Rectal smooth muscle tissue (tissue), 1 donor: ENCODE results near the gene ENGASE.

Experiments
- H3K27ac ChIP-seq: one replicate; pipeline ENCODE4 v1.7.0; 2013; ENCODE audit warnings: low read depth, low read length, inconsistent platforms
- H3K27me3 ChIP-seq: one replicate; pipeline ENCODE4 v1.7.0; 2013; ENCODE audit warnings: low read length; ENCODE audit not compliant: control insufficient read depth, insufficient read depth
- H3K36me3 ChIP-seq: one replicate; pipeline ENCODE4 v1.7.0; 2013; ENCODE audit warnings: low read length; ENCODE audit not compliant: control insufficient read depth, insufficient read depth
- H3K4me1 ChIP-seq: one replicate; pipeline ENCODE4 v1.7.0; 2013; ENCODE audit warnings: low read length; ENCODE audit not compliant: control insufficient read depth, insufficient read depth
- H3K4me3 ChIP-seq: one replicate; pipeline ENCODE4 v1.7.0; 2013; ENCODE audit warnings: low read length
- H3K9ac ChIP-seq: one replicate; pipeline ENCODE4 v1.7.0; 2013; ENCODE audit warnings: low read length

ENGASE gene

GRCh38 chr17:79098282-79098867, 23.8 kb downstream of the ENGASE start:
- no peak overlapping the region for H3K4me3 ChIP-seq
- H3K9ac ChIP-seq, result no peak overlapping the region
- no peak overlapping the region for H3K27ac ChIP-seq
- H3K4me1 ChIP-seq, result peaks cover 4% of the 10 kb centered on the region
- H3K27me3 ChIP-seq, result peaks cover 15% of the 10 kb centered on the region
- H3K36me3 ChIP-seq, result no peaks in the 10 kb centered on the region

- Histone ChIP-seq H3K36me3 (no peaks in the 10 kb centered on the region), H3K4me3 (no peak overlapping the region), H3K4me1 (peaks cover 4% of the 10 kb centered on the region), H3K9ac (no peak overlapping the region), H3K27ac (no peak overlapping the region), H3K27me3 (peaks cover 14% of the 10 kb centered on the region)
These were observed 25.8 kb downstream of the ENGASE start for GRCh38 chr17:79100405-79100804.

- peaks cover 8% of the 10 kb centered on the region for H3K27me3 ChIP-seq
- no peak overlapping the region for H3K27ac ChIP-seq
- no peaks in the 10 kb centered on the region for H3K36me3 ChIP-seq
- H3K4me1 ChIP-seq, result peaks cover 4% of the 10 kb centered on the region
- H3K9ac ChIP-seq, result no peak overlapping the region
- H3K4me3 ChIP-seq, result no peak overlapping the region
These were observed 26.6 kb downstream of the ENGASE start for GRCh38 chr17:79101111-79101673.

- Histone ChIP-seq H3K9ac (no peak overlapping the region), H3K4me3 (no peak overlapping the region), H3K4me1 (peaks cover 4% of the 10 kb centered on the region), H3K27ac (no peak overlapping the region), H3K36me3 (no peaks in the 10 kb centered on the region), H3K27me3 (peaks cover 8% of the 10 kb centered on the region)
These were observed 27.6 kb downstream of the ENGASE start for GRCh38 chr17:79102214-79102613.

- no peak overlapping the region for H3K9ac ChIP-seq
- peaks cover 3% of the 10 kb centered on the region for H3K27me3 ChIP-seq
- H3K4me1 ChIP-seq, result no peaks in the 10 kb centered on the region
- no peak overlapping the region for H3K27ac ChIP-seq
- no peaks in the 10 kb centered on the region for H3K36me3 ChIP-seq
- H3K4me3 ChIP-seq, result no peak overlapping the region
These were observed 30.4 kb downstream of the ENGASE start for GRCh38 chr17:79104898-79105600.

GRCh38 chr17:79105937-79106336, 31.3 kb downstream of the ENGASE start:
- Histone ChIP-seq H3K27me3 (peaks cover 3% of the 10 kb centered on the region), H3K4me3 (no peak overlapping the region), H3K36me3 (no peaks in the 10 kb centered on the region)

GRCh38 chr17:79106958-79107357, 32.3 kb downstream of the ENGASE start:
- H3K9ac ChIP-seq, result no peak overlapping the region
- H3K4me3 ChIP-seq, result no peak overlapping the region
- H3K36me3 ChIP-seq, result no peaks in the 10 kb centered on the region
- no peaks in the 10 kb centered on the region for H3K4me1 ChIP-seq
- peaks cover 3% of the 10 kb centered on the region for H3K27me3 ChIP-seq
- H3K27ac ChIP-seq, result no peak overlapping the region

More at GRCh38 chr17:79105937-79106336, 31.3 kb downstream of the ENGASE start:
- Histone ChIP-seq H3K27ac (no peak overlapping the region), H3K9ac (no peak overlapping the region), H3K4me1 (no peaks in the 10 kb centered on the region)

GRCh38 chr17:79107499-79108231, 33.0 kb downstream of the ENGASE start:
- H3K4me1 ChIP-seq, result no peaks in the 10 kb centered on the region
- H3K36me3 ChIP-seq, result no peaks in the 10 kb centered on the region
- peaks cover 3% of the 10 kb centered on the region for H3K27me3 ChIP-seq
- H3K27ac ChIP-seq, result no peak overlapping the region
- H3K9ac ChIP-seq, result no peak overlapping the region
- no peak overlapping the region for H3K4me3 ChIP-seq

GRCh38 chr17:79108232-79108850, 33.7 kb downstream of the ENGASE start:
- no peak overlapping the region for H3K27ac ChIP-seq

GRCh38 chr17:79108870-79109269, 34.2 kb downstream of the ENGASE start:
- Histone ChIP-seq H3K4me3 (no peak overlapping the region), H3K9ac (no peak overlapping the region), H3K36me3 (no peaks in the 10 kb centered on the region), H3K27ac (no peak overlapping the region), H3K27me3 (peaks cover 3% of the 10 kb centered on the region), H3K4me1 (no peaks in the 10 kb centered on the region)

More at GRCh38 chr17:79108232-79108850, 33.7 kb downstream of the ENGASE start:
- Histone ChIP-seq H3K9ac (no peak overlapping the region), H3K36me3 (no peaks in the 10 kb centered on the region), H3K4me1 (no peaks in the 10 kb centered on the region), H3K4me3 (no peak overlapping the region), H3K27me3 (peaks cover 3% of the 10 kb centered on the region)

- no peaks in the 10 kb centered on the region for H3K36me3 ChIP-seq
- no peaks in the 10 kb centered on the region for H3K27me3 ChIP-seq
- H3K4me3 ChIP-seq, result no peak overlapping the region
- H3K4me1 ChIP-seq, result no peaks in the 10 kb centered on the region
- H3K9ac ChIP-seq, result no peak overlapping the region
- H3K27ac ChIP-seq, result no peak overlapping the region
These were observed 35.0 kb downstream of the ENGASE start for GRCh38 chr17:79109584-79109983.

- no peak overlapping the region for H3K4me3 ChIP-seq
- H3K27me3 ChIP-seq, result no peaks in the 10 kb centered on the region
- H3K4me1 ChIP-seq, result peaks cover 3% of the 10 kb centered on the region
- no peak overlapping the region for H3K9ac ChIP-seq
- no peak overlapping the region for H3K27ac ChIP-seq
- H3K36me3 ChIP-seq, result no peaks in the 10 kb centered on the region
These were observed 36.5 kb downstream of the ENGASE start for GRCh38 chr17:79111097-79111496.
